ENCODE measurements around the gene CEP126.

The CEP126 gene

GRCh38 chr11:102010776-102011494, 96.1 kb downstream of the CEP126 start:
- peak; percentile 99 for DNase-seq

- DNase-seq: peak; percentile 83
Measured at GRCh38 chr11:102012946-102013345, 98.1 kb downstream of the CEP126 start.

DNA sequence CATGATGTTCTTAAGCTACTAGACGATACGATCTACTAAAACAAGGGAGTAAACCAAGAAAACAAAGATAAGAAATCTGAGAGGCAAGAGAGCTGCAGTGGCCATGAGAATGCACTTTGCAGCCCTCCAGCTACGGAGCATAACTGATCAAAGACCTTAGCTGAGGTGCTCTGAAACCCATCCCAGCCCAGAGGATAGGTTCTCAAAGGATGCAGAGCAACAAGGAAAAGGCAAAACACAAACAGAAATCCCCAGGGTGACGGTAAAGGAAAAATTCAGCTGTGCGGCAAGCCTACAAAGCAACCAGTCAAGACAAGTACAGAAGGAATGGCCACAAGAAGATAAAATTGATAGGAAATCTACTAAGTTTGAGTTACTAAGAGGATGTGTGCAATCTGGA, 99.9 kb downstream of the CEP126 start:
- DNase-seq: peak; percentile 85

GRCh38 chr11:102017026-102017425, 102.2 kb downstream of the CEP126 start:
- DNase-seq: no peak

- DNase-seq: peak; percentile 73
Measured at GRCh38 chr11:102026217-102026616, 111.4 kb downstream of the CEP126 start.

DNA sequence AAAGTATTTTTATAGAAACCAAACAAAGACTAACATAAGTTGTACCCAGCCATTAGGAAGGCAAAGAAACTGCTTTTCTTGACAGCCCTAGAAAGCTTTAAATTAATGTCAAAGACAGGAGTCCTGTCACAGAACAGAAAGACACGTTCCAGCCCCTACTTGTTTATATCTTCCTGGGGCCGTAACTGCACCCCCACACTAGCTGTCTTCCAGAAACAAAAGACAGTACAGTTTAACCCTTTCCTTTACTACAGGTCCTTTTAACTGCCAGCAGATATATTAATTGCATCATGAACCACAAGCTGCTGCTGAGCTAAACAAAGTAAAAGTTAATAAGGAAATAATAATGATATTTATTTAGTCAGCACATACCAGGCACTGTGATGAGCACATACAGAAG, 112.1 kb downstream of the CEP126 start:
- DNase-seq: no peak

GRCh38 chr11:102036757-102037156, 121.9 kb downstream of the CEP126 start:
- no peak for DNase-seq

GRCh38 chr11:102046841-102047240, 132.0 kb downstream of the CEP126 start:
- DNase-seq: no peak

- peak; percentile 67 for DNase-seq
Measured at GRCh38 chr11:102047305-102047924, 132.6 kb downstream of the CEP126 start, which contains the start of gene CFAP300. Gene CFAP300 (plus strand): TSS chr11:102047437. CDS start chr11:102047471, 34 bp downstream.

Measured in islet precursor cell (in vitro differentiated cells).